Measurements from ENCODE around the gene SDF2.

SDF2 gene

GRCh38 chr17:28700830-28701492, 39.3 kb upstream of the SDF2 start:
- Histone ChIP-seq H2AFZ (ENCODE audit: low read depth, low read length) (no peak overlapping the region), H3K4me3 (ENCODE audit: low read length) (no peak overlapping the region), H3K9ac (ENCODE audit: low read length) (no peak overlapping the region), H3K4me1 (ENCODE audit: low read length) (no peaks in the 10 kb centered on the region), H4K20me1 (ENCODE audit: insufficient read depth, low read length) (no peaks in the 10 kb centered on the region), H3K36me3 (replicated peaks; ENCODE audit: low read depth, low read length) (peaks cover 72% of the 10 kb centered on the region), H3K79me2 (ENCODE audit: low read length) (no peaks in the 10 kb centered on the region), H3K9me3 (ENCODE audit: insufficient read depth, low read length) (no peaks in the 10 kb centered on the region), H3K27me3 (ENCODE audit: low read depth, low read length) (no peaks in the 10 kb centered on the region), H3K27ac (ENCODE audit: low read length) (no peak overlapping the region), H3K4me2 (ENCODE audit: low read length) (no peak overlapping the region)
- TF ChIP-seq CTCF (IDR thresholded peaks at IDR 0.05; ENCODE audit: low read depth, low read length) (no peak), EZH2phosphoT487 (IDR thresholded peaks at IDR 0.05; ENCODE audit: low read depth) (no peak)

GRCh38 chr17:28700278-28700677, 38.6 kb upstream of the SDF2 start:
- Histone ChIP-seq H3K27me3 (ENCODE audit: low read depth, low read length) (no peaks in the 10 kb centered on the region), H4K20me1 (ENCODE audit: insufficient read depth, low read length) (no peaks in the 10 kb centered on the region), H3K27ac (ENCODE audit: low read length) (no peak overlapping the region), H3K36me3 (replicated peaks; ENCODE audit: low read depth, low read length) (peaks cover 73% of the 10 kb centered on the region), H3K9ac (ENCODE audit: low read length) (no peak overlapping the region), H3K4me1 (ENCODE audit: low read length) (no peaks in the 10 kb centered on the region), H3K9me3 (ENCODE audit: insufficient read depth, low read length) (no peaks in the 10 kb centered on the region), H3K4me2 (ENCODE audit: low read length) (no peak overlapping the region), H3K4me3 (ENCODE audit: low read length) (no peak overlapping the region), H3K79me2 (ENCODE audit: low read length) (no peaks in the 10 kb centered on the region), H2AFZ (ENCODE audit: low read depth, low read length) (no peak overlapping the region)
- TF ChIP-seq EZH2phosphoT487 (IDR thresholded peaks at IDR 0.05; ENCODE audit: low read depth): no peak
- no peak for TF ChIP-seq CTCF (IDR thresholded peaks at IDR 0.05; ENCODE audit: low read depth, low read length)

GRCh38 chr17:28698253-28698941, 36.7 kb upstream of the SDF2 start:
- H3K9me3 ChIP-seq (ENCODE audit: insufficient read depth, low read length): no peaks in the 10 kb centered on the region
- TF ChIP-seq CTCF (IDR thresholded peaks at IDR 0.05; ENCODE audit: low read depth, low read length) (no peak), EZH2phosphoT487 (IDR thresholded peaks at IDR 0.05; ENCODE audit: low read depth) (no peak)
- peaks cover 80% of the 10 kb centered on the region for H3K36me3 ChIP-seq (replicated peaks; ENCODE audit: low read depth, low read length)
- no peak overlapping the region for H3K4me3 ChIP-seq (ENCODE audit: low read length)
- H4K20me1 ChIP-seq (ENCODE audit: insufficient read depth, low read length): no peaks in the 10 kb centered on the region
- H3K4me2 ChIP-seq (ENCODE audit: low read length): no peak overlapping the region
- H3K4me1 ChIP-seq (ENCODE audit: low read length): no peaks in the 10 kb centered on the region
- H3K27ac ChIP-seq (ENCODE audit: low read length): no peak overlapping the region
- H3K27me3 ChIP-seq (ENCODE audit: low read depth, low read length): no peaks in the 10 kb centered on the region
- H3K79me2 ChIP-seq (ENCODE audit: low read length): no peaks in the 10 kb centered on the region
- no peak overlapping the region for H3K9ac ChIP-seq (ENCODE audit: low read length)
- no peak overlapping the region for H2AFZ ChIP-seq (ENCODE audit: low read depth, low read length)

GRCh38 chr17:28693869-28694268, 32.2 kb upstream of the SDF2 start:
- Histone ChIP-seq H3K9me3 (ENCODE audit: insufficient read depth, low read length) (no peaks in the 10 kb centered on the region), H3K9ac (ENCODE audit: low read length) (no peak overlapping the region), H3K36me3 (replicated peaks; ENCODE audit: low read depth, low read length) (peaks cover 62% of the 10 kb centered on the region)

More at GRCh38 chr17:28693869-28694268, 32.2 kb upstream of the SDF2 start:
- TF ChIP-seq EZH2phosphoT487 (IDR thresholded peaks at IDR 0.05; ENCODE audit: low read depth) (no peak), CTCF (IDR thresholded peaks at IDR 0.05; ENCODE audit: low read depth, low read length) (no peak)
- no peaks in the 10 kb centered on the region for H3K27me3 ChIP-seq (ENCODE audit: low read depth, low read length)
- no peaks in the 10 kb centered on the region for H4K20me1 ChIP-seq (ENCODE audit: insufficient read depth, low read length)
- H3K4me1 ChIP-seq (ENCODE audit: low read length): no peaks in the 10 kb centered on the region
- H3K27ac ChIP-seq (ENCODE audit: low read length): no peak overlapping the region
- no peak overlapping the region for H3K4me2 ChIP-seq (ENCODE audit: low read length)
- no peak overlapping the region for H3K4me3 ChIP-seq (ENCODE audit: low read length)
- H3K79me2 ChIP-seq (ENCODE audit: low read length): no peaks in the 10 kb centered on the region
- H2AFZ ChIP-seq (ENCODE audit: low read depth, low read length): no peak overlapping the region
